ENCODE measurements around the gene TXNL4A. TPM values are rescaled to one million over a fixed set of nuclear protein-coding genes. Genes with fewer than 3 reads are reported as not detected.
A peak's percentile ranks its signal among the peaks of the same experiment; 100 is the strongest.

TXNL4A gene
- total RNA-seq, 2 donors from 2014 or later: 101 to 138 TPM

DNA sequence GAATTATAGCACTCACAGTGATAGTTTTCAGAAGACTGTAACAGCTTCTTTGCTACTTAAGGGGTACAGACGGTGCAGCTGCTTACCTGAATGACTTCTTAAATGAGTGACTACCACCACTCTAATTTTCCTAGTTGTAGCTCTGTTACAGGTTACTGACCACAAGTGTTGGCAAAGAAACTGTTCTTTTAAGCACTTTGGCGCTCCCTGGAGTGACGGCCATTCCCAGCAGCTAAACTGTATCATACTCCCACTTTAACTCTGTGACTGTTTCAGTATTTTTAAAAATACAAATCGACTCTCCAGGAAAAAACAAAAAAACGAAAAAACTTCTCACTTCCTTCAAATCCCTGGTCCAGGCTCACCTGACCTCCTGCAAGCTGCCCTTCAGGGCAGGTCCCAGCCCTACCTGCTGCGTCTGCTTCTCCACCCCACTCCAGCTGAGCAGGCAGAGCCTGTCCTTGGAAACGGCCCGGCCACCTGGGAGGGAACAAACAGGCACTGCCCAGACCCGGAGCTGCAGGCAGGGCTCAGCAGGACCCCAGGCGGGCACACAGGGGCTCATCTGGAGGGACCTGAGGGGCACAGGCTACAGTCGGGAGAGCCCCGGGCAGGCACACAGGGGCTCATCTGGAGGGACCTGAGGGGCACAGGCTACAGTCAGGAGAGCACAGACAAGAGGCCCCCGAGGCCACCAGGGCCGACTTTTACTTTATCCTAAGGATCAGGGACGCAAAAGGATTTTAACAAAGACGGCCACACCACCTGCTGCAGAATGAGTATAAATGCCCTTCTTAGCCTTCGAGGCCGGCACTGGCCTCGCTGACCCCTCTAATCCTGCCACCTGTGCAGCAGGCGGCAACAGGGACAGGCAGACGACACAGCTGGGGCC, 61.4 kb downstream of the TXNL4A start:
- Histone ChIP-seq H3K4me3 (no peak overlapping the region), H3K36me3 (no peaks in the 10 kb centered on the region), H3K9me3 (no peaks in the 10 kb centered on the region), H3K27me3 (no peaks in the 10 kb centered on the region), H3K4me1 (no peaks in the 10 kb centered on the region), H3K27ac (no peak overlapping the region), H3K9ac (ENCODE audit: low read depth in 2 of 2, low read length in 2 of 2) (no peak overlapping the region)
- intact Hi-C loops (cut with DNase I): no loop called here
- TF ChIP-seq, protein P1, sequence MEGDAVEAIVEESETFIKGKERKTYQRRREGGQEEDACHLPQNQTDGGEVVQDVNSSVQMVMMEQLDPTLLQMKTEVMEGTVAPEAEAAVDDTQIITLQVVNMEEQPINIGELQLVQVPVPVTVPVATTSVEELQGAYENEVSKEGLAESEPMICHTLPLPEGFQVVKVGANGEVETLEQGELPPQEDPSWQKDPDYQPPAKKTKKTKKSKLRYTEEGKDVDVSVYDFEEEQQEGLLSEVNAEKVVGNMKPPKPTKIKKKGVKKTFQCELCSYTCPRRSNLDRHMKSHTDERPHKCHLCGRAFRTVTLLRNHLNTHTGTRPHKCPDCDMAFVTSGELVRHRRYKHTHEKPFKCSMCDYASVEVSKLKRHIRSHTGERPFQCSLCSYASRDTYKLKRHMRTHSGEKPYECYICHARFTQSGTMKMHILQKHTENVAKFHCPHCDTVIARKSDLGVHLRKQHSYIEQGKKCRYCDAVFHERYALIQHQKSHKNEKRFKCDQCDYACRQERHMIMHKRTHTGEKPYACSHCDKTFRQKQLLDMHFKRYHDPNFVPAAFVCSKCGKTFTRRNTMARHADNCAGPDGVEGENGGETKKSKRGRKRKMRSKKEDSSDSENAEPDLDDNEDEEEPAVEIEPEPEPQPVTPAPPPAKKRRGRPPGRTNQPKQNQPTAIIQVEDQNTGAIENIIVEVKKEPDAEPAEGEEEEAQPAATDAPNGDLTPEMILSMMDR (IDR thresholded peaks at IDR 0.05): no peak
- no peak for DNase-seq

DNA sequence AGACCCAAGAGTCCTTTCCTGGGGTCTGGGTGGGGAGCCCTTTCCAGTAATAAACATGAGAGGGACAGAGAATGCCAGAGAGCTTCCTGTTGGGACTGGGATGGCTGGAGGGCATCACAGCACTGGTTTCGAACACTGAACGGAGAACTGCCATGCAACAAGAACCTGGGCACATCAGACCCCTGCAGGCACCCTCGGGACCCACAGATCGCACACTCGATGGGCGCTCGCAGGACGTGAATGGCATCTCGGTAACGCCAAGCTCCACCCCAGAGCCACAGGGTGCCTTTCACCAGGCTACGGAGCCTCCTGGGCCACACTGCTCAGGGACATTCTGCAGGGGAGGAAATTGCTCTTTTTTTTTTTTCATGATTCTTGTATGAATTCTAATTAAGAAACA, 62.1 kb downstream of the TXNL4A start:
- no peak overlapping the region for H3K4me3 ChIP-seq
- TF ChIP-seq, protein P1 (IDR thresholded peaks at IDR 0.05): no peak
- DNase-seq: peak; percentile 15
- no peak overlapping the region for H3K9ac ChIP-seq (ENCODE audit: low read depth in 2 of 2, low read length in 2 of 2)
- H3K27ac ChIP-seq: no peak overlapping the region
- no peaks in the 10 kb centered on the region for H3K9me3 ChIP-seq
- intact Hi-C loops (cut with DNase I): no loop called here
- H3K4me1 ChIP-seq: no peaks in the 10 kb centered on the region
- no peaks in the 10 kb centered on the region for H3K27me3 ChIP-seq
- no peaks in the 10 kb centered on the region for H3K36me3 ChIP-seq

DNA sequence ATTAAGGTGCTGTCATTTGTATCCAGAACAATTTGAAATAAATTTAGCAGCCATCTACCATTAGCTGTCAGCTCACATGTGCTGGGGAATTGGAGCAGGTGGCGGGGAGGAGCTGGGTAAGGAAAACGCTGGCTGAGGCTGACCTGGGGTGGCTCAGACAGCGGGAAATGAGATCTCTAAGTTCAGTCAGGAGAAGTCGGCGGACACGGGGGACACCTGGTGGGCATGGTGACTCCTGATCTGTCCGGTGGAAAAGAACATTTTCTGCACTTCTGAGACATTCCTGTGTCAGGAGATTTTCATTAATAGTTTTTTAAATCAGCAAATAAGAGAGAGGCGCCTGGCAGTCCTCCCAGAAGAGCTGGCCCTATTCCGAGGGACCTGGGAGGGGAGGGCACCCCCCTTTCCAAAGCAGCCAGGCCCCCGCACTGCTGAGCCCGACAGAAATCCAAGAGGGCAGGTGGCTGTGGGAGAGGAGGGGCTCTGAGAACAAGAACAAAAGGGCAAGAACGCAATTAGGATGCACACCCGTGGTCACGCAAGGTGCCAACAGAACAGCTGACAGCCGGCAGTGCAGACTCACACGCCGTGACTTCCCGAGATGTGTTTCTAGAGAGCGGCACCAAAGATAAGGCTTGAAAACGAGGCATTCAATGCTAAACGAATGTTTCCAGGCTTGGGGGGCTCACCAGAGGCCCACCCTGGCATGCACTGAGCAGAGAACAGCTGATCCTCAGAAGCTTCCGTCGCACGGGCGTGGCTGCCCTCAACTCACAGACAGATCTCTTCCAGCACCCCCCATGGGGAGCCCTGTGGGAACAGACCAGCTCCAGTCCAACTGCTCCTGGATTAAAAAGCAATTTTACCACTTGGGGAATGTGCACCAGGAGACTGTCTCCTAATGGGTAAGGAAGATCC, 63.3 kb downstream of the TXNL4A start:
- no peaks in the 10 kb centered on the region for H3K36me3 ChIP-seq
- no peak overlapping the region for H3K27ac ChIP-seq
- H3K9ac ChIP-seq (ENCODE audit: low read depth in 2 of 2, low read length in 2 of 2): no peak overlapping the region
- peak; percentile 14 for DNase-seq
- intact Hi-C loops (cut with DNase I): no loop called here
- TF ChIP-seq, protein P1 (IDR thresholded peaks at IDR 0.05): no peak
- no peaks in the 10 kb centered on the region for H3K9me3 ChIP-seq
- H3K4me1 ChIP-seq: no peaks in the 10 kb centered on the region
- H3K4me3 ChIP-seq: no peak overlapping the region
- no peaks in the 10 kb centered on the region for H3K27me3 ChIP-seq

DNA sequence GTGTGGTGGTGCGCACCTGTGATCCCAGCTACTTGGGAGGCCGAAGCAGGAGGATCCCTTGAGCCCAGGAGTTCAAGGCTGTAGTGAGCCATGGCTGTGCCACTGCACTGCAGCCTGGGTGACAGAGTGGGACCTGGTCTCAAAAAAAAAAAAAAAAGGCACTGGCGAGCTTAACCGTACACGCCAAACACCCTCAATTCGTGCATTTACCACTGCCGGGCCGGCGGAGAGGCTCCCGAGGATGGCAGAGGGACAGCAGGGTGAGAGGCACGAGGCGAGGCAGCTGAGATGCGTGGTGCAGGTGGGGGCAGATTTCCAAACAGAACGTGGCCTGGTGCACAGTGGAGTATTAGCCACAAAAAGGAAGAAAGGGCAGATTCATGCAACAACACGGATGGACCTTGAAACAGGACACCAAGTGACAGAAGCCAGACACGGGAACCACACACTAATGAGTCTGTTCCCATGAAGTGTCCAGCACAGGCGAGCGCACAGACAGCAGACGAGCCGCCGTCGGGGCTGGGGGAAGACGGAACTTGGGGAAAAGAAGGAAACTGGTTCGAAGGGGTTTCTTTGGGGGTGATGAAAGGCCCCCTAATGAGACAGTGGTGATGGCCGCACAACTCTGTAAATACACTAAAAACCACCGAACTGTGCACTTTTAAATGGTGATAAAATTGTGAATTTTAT, 64.3 kb downstream of the TXNL4A start:
- Histone ChIP-seq H3K4me1 (no peaks in the 10 kb centered on the region), H3K36me3 (no peaks in the 10 kb centered on the region), H3K9me3 (no peaks in the 10 kb centered on the region), H3K27ac (no peak overlapping the region), H3K4me3 (no peak overlapping the region), H3K27me3 (no peaks in the 10 kb centered on the region), H3K9ac (ENCODE audit: low read depth in 2 of 2, low read length in 2 of 2) (no peak overlapping the region)
- intact Hi-C loops (cut with DNase I): no loop called here
- TF ChIP-seq, protein P1 (IDR thresholded peaks at IDR 0.05): no peak
- DNase-seq: no peak

DNA sequence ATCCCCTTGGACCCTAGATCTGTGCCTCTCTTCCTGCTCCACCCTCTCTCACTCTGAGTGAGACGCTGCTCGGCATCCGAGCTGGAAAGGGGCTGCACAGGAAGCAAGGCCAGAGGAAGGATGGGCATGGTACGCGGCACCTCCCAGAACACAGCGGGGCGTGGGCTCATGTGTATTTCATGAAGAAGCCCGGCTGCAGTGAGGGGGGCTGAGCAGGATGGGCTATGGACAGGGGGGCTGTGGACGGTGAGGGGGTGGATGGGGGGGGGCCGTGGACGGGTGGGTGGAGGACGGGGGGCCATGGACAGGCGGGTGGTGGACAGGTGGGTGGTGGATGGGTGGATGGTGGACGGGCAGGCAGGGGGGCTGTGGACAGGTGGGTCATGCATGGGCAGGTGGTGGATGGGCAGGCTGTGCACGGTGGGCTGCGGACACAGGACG, 65.4 kb downstream of the TXNL4A start:
- Histone ChIP-seq H3K4me3 (no peak overlapping the region), H3K9ac (ENCODE audit: low read depth in 2 of 2, low read length in 2 of 2) (no peak overlapping the region), H3K9me3 (no peaks in the 10 kb centered on the region), H3K36me3 (peaks cover 4% of the 10 kb centered on the region), H3K27ac (no peak overlapping the region), H3K4me1 (no peaks in the 10 kb centered on the region), H3K27me3 (no peaks in the 10 kb centered on the region)
- TF ChIP-seq, protein P1 (IDR thresholded peaks at IDR 0.05): no peak
- intact Hi-C loops (cut with DNase I): no loop called here
- peak; percentile 9 for DNase-seq

All from colonic mucosa (tissue), 4 donors.